Mesenchymal stem cell (in vitro differentiated cells and primary cell): ENCODE data around the gene RNF130.
"Not testable (repeated sequence)": the region's sequence is repeated elsewhere in the genome, so short reads cannot be mapped to it uniquely, and the experiment has no call there.

Source experiments
- DNase-seq: peaks from one replicate; pipeline ENCODE4 v3.0.0-alpha.2; 2013
- H2AFZ ChIP-seq: one replicate; pipeline ENCODE4 v1.6.1; 2013; ENCODE audit warnings: low read depth, mild to moderate bottlenecking, control low read depth, inconsistent platforms, low read length, moderate library complexity
- H2AK5ac ChIP-seq: 2 replicates; pipeline ENCODE4 v1.6.1; 2013; ENCODE audit warnings: low read length, moderate library complexity, mild to moderate bottlenecking, inconsistent platforms; ENCODE audit not compliant: severe bottlenecking
- H2BK120ac ChIP-seq: one replicate; pipeline ENCODE4 v1.6.1; 2013; ENCODE audit warnings: low read depth, mild to moderate bottlenecking, inconsistent platforms, low read length, moderate library complexity
- H2BK12ac ChIP-seq, 2 experiments: one replicate each; pipeline ENCODE4 v1.6.1; 2013; ENCODE audit warnings: inconsistent platforms in 2 of 2, low read length in 2 of 2, mild to moderate bottlenecking in 2 of 2, moderate library complexity in 2 of 2, control low read depth in 1 of 2
- H2BK15ac ChIP-seq: one replicate; pipeline ENCODE4 v1.6.1; 2013; ENCODE audit warnings: mild to moderate bottlenecking, low read depth, inconsistent platforms; ENCODE audit not compliant: poor library complexity, severe bottlenecking
- H2BK5ac ChIP-seq: 2 replicates; pipeline ENCODE4 v1.6.1; 2013; ENCODE audit warnings: low read depth, mild to moderate bottlenecking, low read length, control low read depth, inconsistent platforms; ENCODE audit not compliant: poor library complexity, severe bottlenecking
- H3K14ac ChIP-seq, 2 experiments: one replicate each; pipeline ENCODE4 v1.6.1; 2013; ENCODE audit warnings: inconsistent platforms in 2 of 2, low read length in 2 of 2, control low read depth in 1 of 2, mild to moderate bottlenecking in 1 of 2, moderate library complexity in 1 of 2
- H3K18ac ChIP-seq, 2 experiments: one replicate each; pipeline ENCODE4 v1.6.1; 2013; ENCODE audit warnings: inconsistent platforms in 2 of 2, low read length in 2 of 2, control low read depth in 1 of 2, low read depth in 1 of 2, mild to moderate bottlenecking in 1 of 2
- H3K23ac ChIP-seq, 2 experiments: one replicate each; pipeline ENCODE4 v1.6.1; 2013; ENCODE audit warnings: inconsistent platforms in 2 of 2, low read length in 2 of 2, mild to moderate bottlenecking in 2 of 2, moderate library complexity in 2 of 2, control low read depth in 1 of 2
- H3K27ac ChIP-seq: 2 replicates; pipeline ENCODE4 v1.5.1; 2013; ENCODE audit warnings: mild to moderate bottlenecking, moderate library complexity, low read length, control low read depth, inconsistent platforms; ENCODE audit not compliant: poor library complexity, severe bottlenecking
- H3K27me3 ChIP-seq, 2 experiments: 2 replicates each; pipeline versions ENCODE4 v1.6.1 to v1.7.0; 2013; ENCODE audit warnings: low read length in 2 of 2, mild to moderate bottlenecking in 2 of 2, moderate library complexity in 2 of 2, control low read depth in 1 of 2, inconsistent platforms in 1 of 2; ENCODE audit not compliant: control insufficient read depth in 1 of 2, insufficient read depth in 1 of 2
- H3K36me3 ChIP-seq, 2 experiments: 2 replicates each; pipeline versions ENCODE4 v1.6.1 to v1.7.0; 2013; ENCODE audit warnings: low read length in 2 of 2, control low read depth in 1 of 2, inconsistent platforms in 1 of 2, low read depth in 1 of 2, mild to moderate bottlenecking in 1 of 2; ENCODE audit not compliant: insufficient read depth in 2 of 2, control insufficient read depth in 1 of 2
- H3K4ac ChIP-seq, 2 experiments: one replicate each; pipeline ENCODE4 v1.6.1; 2013; ENCODE audit warnings: inconsistent platforms in 2 of 2, low read length in 2 of 2, mild to moderate bottlenecking in 2 of 2, moderate library complexity in 2 of 2, control low read depth in 1 of 2, low read depth in 1 of 2
- H3K4me1 ChIP-seq: 2 replicates; pipeline ENCODE4 v1.6.1; 2013; ENCODE audit warnings: low read depth, low read length, control low read depth; ENCODE audit not compliant: control insufficient read depth, insufficient read depth
- H3K4me2 ChIP-seq: 2 replicates; pipeline ENCODE4 v1.6.1; 2013; ENCODE audit warnings: low read length, mild to moderate bottlenecking, inconsistent platforms; ENCODE audit not compliant: poor library complexity, severe bottlenecking
- H3K4me3 ChIP-seq, 2 experiments: 2 replicates each; pipeline versions ENCODE4 v1.5.1 to v1.7.0; 2013; ENCODE audit warnings: low read length in 2 of 2, mild to moderate bottlenecking in 2 of 2, control low read depth in 1 of 2, low read depth in 1 of 2; ENCODE audit not compliant: insufficient read depth in 1 of 2
- H3K79me1 ChIP-seq: replicated peaks from 2 replicates; pipeline ENCODE4 v1.6.1; 2013; ENCODE audit warnings: mild to moderate bottlenecking, control low read depth, low read length, inconsistent platforms; ENCODE audit not compliant: poor library complexity, severe bottlenecking
- H3K9ac ChIP-seq: 2 replicates; pipeline ENCODE4 v1.7.0; 2013; ENCODE audit warnings: mild to moderate bottlenecking, low read length, moderate library complexity
- H3K9me3 ChIP-seq: 2 replicates; pipeline ENCODE4 v1.7.0; 2013; ENCODE audit warnings: mild to moderate bottlenecking, low read length; ENCODE audit not compliant: control insufficient read depth
- H4K8ac ChIP-seq: one replicate; pipeline ENCODE4 v1.6.1; 2013; ENCODE audit warnings: inconsistent platforms, mild to moderate bottlenecking, low read length, moderate library complexity
- H4K91ac ChIP-seq: one replicate; pipeline ENCODE4 v1.6.1; 2013; ENCODE audit warnings: mild to moderate bottlenecking, low read length, inconsistent platforms
- WGBS: methylation state at CpG from one replicate; pipeline ENCODE4 v1.1.7; 2013; ENCODE audit warnings: mixed read lengths; 5-methylcytosine and 5-hydroxymethylcytosine counted together

The RNF130 gene

DNA sequence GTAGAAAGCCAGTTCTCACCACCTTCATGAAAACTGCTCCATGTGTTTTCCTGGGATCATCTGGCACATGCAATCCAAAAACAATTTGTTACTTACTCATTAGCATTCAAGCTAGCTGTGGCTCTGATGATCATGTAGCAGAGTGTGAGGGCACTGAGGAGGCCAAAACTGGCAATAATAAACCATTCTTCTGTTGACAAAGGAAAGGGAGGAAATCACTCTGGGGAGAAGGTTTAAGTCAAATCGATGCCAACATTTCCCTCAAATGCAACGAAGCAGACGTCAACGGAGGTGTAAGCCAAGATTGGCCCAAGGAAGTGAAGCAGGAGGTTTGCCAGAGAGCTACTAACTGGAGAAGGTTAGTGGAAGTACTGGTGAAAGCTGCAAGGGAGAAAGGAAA is 108.2 kb downstream of the RNF130 start:
- DNase-seq = no peak
- H3K36me3 ChIP-seq = peaks cover 19 to 57% of the 10 kb centered on the region in 2 experiments
- H3K9ac ChIP-seq = no peak overlapping the region
- H2AFZ ChIP-seq = no peak overlapping the region
- H3K27ac ChIP-seq = no peak overlapping the region
- no peak overlapping the region for H2BK5ac ChIP-seq
- H3K4me3 ChIP-seq = no peak overlapping the region
- no peak overlapping the region for H2BK12ac ChIP-seq
- no peak overlapping the region for H2BK15ac ChIP-seq
- no peak overlapping the region for H3K4me2 ChIP-seq
- no peak overlapping the region for H3K14ac ChIP-seq
- no peak overlapping the region for H3K4ac ChIP-seq
- H3K79me1 ChIP-seq = peaks cover 4% of the 10 kb centered on the region
- no peaks in the 10 kb centered on the region for H3K27me3 ChIP-seq
- H4K8ac ChIP-seq = no peak overlapping the region
- no peak overlapping the region for H3K18ac ChIP-seq
- H2AK5ac ChIP-seq = no peak overlapping the region
- no peak overlapping the region for H2BK120ac ChIP-seq
- WGBS = over 99% methylated on average over 4 of the region's 4 CpGs
- no peaks in the 10 kb centered on the region for H3K9me3 ChIP-seq
- H4K91ac ChIP-seq = no peak overlapping the region
- no peak overlapping the region for H3K23ac ChIP-seq
- H3K4me1 ChIP-seq = no peaks in the 10 kb centered on the region

DNA sequence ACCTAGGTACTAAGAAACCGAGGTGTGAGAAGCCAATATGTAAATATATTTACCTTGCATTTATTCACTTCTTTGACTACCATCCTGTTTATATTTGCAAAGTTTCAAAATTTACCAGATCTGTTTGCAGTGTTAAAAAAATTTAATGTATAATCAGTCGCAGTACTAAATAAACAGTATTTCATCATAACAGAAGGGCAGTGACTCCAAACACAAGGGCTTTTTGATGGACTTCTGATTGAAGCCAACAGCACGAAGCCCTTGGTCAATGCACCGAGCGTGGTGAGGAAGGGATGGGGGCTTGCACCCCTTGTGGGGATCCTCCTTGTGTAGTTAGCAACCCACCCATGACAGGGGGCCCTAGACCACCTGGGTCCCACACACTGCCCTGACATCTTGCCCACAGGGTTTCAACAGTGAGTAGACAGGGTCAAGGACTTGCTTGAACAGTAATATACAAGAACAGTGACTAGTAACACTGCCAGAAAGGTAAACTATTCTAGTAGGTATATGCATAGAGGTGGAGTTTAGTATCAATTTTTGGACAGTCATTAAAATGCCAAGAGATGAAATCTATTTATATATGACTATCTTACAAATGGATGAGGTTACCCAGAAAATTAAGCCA is 111.2 kb downstream of the RNF130 start:
- Histone ChIP-seq H3K14ac (no peak overlapping the region), H2AFZ (no peak overlapping the region), H3K4me3 (peak overlapping the region in 1 of 2 experiments; percentile 7), H2BK12ac (no peak overlapping the region), H3K36me3 (peaks cover 16 to 34% of the 10 kb centered on the region in 2 experiments), H3K9me3 (no peaks in the 10 kb centered on the region), H3K18ac (no peak overlapping the region), H3K27me3 (no peaks in the 10 kb centered on the region), H4K91ac (no peak overlapping the region), H2BK120ac (no peak overlapping the region), H4K8ac (no peak overlapping the region), H2BK15ac (no peak overlapping the region), H3K23ac (no peak overlapping the region), H3K4ac (no peak overlapping the region), H3K9ac (no peak overlapping the region), H3K4me1 (peaks cover 1% of the 10 kb centered on the region), H3K79me1 (peaks cover 5% of the 10 kb centered on the region), H2AK5ac (no peak overlapping the region), H3K27ac (no peak overlapping the region), H2BK5ac (no peak overlapping the region), H3K4me2 (no peak overlapping the region)
- 96% methylated on average over 3 of the region's 5 CpGs for WGBS
- no peak for DNase-seq

GRCh38 chr5:179959641-179960040 is 111.9 kb downstream of the RNF130 start:
- Histone ChIP-seq H3K4me1 (peaks cover 4% of the 10 kb centered on the region), H3K27me3 (no peaks in the 10 kb centered on the region), H3K14ac (no peak overlapping the region), H2AK5ac (no peak overlapping the region), H3K4me3 (no peak overlapping the region), H2BK15ac (no peak overlapping the region), H2BK12ac (no peak overlapping the region), H4K91ac (no peak overlapping the region), H3K27ac (no peak overlapping the region), H3K18ac (no peak overlapping the region), H2BK5ac (no peak overlapping the region), H3K9ac (no peak overlapping the region), H4K8ac (no peak overlapping the region), H3K79me1 (peaks cover 5% of the 10 kb centered on the region), H3K36me3 (peaks cover 17 to 31% of the 10 kb centered on the region in 2 experiments), H2BK120ac (no peak overlapping the region), H2AFZ (no peak overlapping the region), H3K4ac (no peak overlapping the region), H3K9me3 (no peaks in the 10 kb centered on the region), H3K23ac (no peak overlapping the region), H3K4me2 (no peak overlapping the region)
- WGBS = 92% methylated on average over 5 of the region's 6 CpGs
- DNase-seq = no peak

DNA sequence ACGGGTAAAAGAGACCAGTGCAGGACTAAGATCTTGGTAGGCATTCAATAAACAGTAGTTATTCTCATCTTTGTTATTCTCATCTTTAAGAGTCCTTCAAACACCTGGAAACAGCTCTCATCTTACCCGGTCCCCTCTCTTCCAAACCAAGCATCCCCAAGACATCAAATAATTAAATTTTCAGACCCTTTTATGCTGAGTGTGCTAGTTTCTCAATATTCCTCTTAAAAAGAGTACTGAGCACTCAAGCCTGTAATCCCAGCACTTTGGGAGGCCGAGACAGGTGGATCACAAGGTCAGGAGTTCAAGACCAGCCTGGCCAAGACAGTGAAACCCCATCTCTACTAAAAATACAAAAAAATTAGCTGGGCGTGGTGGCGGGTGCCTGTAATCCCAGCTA is 112.4 kb downstream of the RNF130 start:
- not testable (repeated sequence) for H3K9ac ChIP-seq, H3K27ac ChIP-seq, H4K8ac ChIP-seq, H2AK5ac ChIP-seq, H3K4me1 ChIP-seq, H3K4ac ChIP-seq, H2BK5ac ChIP-seq, H3K23ac ChIP-seq, H3K27me3 ChIP-seq, H3K79me1 ChIP-seq, H2AFZ ChIP-seq, H3K4me2 ChIP-seq, H2BK120ac ChIP-seq, H3K14ac ChIP-seq, H4K91ac ChIP-seq, H2BK15ac ChIP-seq, H3K4me3 ChIP-seq, DNase-seq, H2BK12ac ChIP-seq, H3K9me3 ChIP-seq, H3K18ac ChIP-seq
- peaks cover 17 to 34% of the 10 kb centered on the region in 2 experiments for H3K36me3 ChIP-seq
- WGBS = 94% methylated on average over 5 of the region's 5 CpGs
